Measurements from ENCODE around the gene DHCR24.

- TF ChIP-seq CTCF (IDR thresholded peaks at IDR 0.05 in 8 of 11, conservative IDR thresholded peaks at IDR 0.05 in 3 of 11) (no peak), POLR2A (IDR thresholded peaks at IDR 0.05) (no peak), POLR2AphosphoS5 (IDR thresholded peaks at IDR 0.05) (no peak)
Observed at GRCh38 chr1:54819733-54820132, 67.3 kb downstream of the DHCR24 start.

Data from spleen (tissue), 7 donors.